GM10847 (cell line): ENCODE measurements around the gene AFTPH.

Source experiments
- POLR2A ChIP-seq: IDR thresholded peaks from 2 replicates; pipeline ENCODE4 v1.6.1; 2011; ENCODE audit not compliant: insufficient read length; ENCODE audit errors: extremely low read depth

Gene AFTPH

DNA sequence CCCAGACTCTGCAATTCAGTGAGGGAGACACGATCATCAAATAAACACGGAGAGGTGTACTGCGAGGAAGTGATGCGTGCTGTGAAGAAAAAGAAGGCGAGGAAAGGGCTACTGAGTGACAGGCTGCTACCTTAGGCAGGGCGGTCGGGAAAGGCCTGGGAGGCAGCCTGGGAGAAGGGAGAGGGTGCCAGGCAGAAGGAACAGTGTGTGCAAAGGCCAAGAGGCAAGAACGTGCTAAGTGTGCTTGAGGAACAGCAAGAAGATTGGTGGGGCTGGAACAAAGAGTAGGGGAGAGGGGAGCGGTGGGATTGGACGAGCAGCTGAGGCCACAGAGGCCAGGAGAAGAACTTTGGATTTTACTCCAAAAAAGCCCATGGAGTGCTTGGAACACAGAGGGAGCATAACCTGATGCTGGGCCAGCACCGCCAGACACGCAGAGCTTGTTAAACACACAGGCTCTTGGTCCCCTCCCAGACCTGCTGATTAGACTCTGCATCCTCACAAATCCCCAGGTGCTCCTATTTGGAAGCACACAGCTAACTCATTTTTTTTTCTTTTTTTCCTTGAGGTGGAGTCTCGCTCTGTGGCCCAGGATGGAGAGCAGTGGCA, 99.2 kb downstream of the AFTPH start:
- no peak for TF ChIP-seq POLR2A

DNA sequence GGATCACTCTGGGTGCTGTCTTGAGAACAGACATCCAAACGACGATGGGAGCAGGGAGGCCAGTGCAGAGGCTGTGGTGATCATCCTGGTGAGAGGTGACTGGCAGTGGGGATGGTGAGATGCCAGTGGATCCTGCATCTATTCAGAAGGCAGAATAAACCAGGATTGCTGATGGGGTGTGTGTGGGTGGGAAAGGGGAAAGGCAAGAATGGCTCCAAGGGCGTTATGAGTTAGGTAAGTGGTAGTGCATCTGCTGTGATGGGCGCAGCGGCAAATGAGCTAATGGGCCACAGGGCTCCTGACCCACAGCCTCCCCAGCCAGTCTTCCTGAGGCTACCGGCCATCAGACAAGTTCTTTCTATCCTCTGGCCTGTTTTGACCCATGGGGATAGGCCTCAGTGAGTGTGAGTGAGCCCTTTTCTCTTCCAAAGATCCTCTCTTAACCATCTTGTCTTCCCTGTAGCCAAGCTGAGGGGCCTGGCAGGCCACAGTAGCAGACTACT, 100.0 kb downstream of the AFTPH start:
- TF ChIP-seq POLR2A: no peak

DNA sequence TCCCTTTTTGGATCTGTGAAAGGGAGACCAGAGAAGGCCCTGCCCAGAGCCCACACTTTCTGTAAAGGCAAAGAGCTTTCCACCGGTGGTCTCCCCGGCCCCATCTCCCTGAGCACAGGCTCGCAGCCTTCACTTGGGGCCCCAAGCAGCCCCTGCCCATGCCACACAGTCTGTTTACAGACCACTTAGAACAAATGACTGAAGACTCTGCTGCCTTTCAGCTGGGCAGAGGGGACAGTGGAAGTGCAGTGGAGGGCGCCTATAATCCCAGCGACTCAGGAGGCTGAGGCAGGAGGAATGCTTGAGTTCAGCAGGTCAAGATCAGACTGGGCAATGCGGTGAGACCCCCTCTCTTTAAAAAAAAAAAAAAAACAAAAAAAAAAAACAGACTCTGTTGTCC, 100.7 kb downstream of the AFTPH start:
- no peak for TF ChIP-seq POLR2A

DNA sequence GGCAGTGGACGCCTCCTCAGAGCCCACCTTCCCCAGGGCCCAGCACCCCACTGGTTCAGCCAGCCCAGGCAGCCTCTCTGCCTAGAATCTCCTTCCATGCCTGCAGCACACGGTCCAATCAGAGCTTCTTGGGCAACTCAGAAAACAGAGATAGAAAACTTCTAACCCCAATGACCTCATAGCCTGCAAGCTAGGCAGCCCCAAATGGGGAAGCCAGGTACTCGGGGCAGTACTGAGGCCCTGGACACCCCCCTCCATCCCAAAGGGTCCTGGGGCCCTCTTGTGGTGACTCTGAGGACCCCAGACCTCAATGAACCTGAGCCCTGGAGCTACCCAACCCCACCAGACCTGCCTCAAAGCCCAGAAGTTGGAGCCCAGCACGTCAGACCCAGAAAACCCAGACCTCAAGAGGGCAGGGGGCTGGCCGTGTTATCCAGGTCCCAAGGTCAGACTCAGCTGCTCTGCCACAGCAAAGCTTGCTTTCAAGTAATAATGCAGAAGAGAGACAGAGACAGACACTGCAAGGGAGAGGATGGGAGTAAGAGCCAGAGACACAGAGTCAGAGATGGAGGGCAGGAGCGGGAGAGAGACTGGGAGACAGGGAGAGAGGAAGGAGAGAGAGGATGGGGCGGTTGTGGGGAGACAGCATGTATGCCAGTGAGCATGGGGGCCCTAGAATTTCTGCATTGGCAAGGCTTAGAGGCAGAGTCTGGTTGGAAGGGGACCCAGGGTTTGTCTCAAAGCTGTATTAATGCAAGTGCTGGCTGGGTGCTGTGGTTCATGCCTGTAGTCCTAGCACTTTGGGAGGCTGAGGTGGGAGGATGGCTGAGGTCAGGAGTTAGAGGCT, 101.4 kb downstream of the AFTPH start:
- TF ChIP-seq POLR2A: no peak

DNA sequence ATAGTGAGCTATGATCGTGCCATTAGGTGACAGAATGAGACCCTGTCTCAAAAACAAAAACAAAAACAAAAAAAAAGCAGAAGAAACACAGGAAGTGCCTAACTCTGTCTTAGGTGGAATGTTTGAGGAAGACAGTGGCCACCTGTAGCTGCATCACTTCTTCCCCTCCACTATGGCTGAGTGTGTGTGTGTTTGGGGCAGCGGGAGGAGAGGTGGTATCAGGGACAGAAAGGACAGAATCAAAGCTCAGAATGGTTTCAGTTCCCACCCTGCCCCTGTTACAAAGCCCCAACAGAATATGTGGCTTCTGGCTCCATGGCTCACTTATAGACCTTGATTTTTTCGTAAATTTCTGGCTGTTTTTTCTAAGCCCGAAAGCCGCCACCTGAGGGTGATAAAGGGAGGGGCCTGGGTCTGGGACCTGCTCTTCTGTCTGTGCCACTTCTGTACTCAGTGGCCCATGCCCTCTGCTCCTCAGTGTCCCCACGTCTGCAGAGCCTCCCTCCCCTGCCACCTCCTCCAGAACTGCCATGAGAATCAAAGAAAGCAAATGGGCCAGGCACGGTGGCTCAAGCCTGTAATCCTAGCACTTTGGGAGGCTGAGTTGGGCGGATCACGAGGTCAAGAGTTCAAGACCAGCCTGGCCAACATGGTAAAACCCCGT, 102.2 kb downstream of the AFTPH start:
- no peak for TF ChIP-seq POLR2A

DNA sequence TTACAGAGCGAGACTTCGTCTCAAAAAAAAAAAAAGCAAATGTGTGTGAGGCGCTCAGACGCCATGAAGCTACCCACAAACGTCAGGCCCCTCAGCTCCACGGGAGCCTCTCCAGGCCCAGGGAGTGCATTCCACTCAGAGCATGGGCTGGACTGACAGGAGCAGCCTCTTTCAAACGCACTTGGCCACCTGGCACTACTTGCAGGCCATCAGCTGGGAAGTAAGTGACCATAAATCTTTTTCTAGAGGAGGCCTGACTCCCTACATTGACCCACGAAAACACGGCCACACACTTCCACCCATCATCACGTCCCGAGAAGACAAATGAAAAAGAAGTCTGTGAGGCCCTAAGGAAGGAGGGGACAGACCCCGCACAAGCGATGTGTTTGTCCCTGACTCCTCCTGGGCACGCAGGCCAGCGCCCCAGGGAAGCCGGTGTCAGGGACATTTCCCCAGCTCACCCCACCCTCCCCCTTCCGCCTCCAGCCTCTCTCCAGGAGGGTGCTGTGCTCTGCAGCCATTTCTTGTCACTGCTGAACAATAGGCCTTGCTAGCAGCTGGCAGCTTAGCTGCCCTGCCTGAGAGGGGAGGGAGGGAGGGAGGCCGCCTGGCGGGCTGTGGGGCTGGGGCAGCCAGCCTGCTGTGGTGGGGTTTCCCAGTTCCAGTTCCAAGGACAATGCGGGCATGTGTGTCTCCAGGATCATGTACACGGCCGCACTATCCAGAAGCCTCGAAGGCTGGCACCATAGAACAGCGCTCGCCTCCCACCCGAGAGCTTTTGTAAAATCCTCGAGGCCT, 103.0 kb downstream of the AFTPH start:
- no peak for TF ChIP-seq POLR2A

DNA sequence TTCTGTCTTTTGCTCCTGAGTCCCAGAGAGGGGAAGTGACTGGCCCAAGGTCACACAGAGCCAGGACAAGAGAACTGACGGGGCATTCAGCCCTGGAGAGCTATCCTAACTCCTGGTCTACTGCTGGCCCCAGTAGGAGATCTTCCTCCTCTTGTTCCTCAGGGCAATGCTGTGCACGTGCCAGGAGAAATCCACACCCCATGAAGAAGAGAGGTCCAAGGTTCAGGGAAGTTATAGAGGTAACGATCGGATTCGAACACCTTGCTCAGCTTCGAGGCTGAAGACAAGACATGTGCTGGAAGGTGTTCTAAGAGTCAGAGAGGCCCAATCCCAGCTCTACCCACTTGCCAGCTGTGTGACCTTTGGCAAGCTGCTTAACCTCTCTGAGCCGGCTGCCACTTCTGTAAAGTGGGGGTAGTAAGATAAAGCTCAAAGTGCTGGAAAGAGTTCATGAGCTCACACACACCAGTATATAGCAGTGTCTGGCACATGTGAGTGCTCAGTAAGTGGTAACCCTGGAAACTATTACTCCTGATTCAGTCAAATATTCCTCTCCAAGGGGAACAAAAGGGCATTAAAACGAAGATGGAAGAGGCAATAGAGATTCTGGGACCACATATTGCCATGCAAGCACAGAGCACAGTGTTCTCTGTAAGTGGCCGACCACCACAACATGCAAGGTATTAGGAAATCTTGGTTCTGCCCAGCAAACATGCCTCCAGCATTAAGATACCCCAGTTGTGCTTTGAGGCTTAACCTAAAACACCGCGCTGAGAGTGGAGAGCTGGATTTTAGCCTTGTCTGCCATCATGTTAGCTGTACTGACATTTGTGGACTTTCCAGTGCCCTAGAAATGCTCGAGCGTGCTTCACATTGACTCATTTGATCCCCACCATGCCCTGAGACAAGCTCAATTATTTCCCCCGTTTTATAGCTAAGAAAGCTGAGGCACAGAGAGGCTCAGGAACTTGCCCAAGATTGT, 104.0 kb downstream of the AFTPH start:
- TF ChIP-seq POLR2A: no peak

DNA sequence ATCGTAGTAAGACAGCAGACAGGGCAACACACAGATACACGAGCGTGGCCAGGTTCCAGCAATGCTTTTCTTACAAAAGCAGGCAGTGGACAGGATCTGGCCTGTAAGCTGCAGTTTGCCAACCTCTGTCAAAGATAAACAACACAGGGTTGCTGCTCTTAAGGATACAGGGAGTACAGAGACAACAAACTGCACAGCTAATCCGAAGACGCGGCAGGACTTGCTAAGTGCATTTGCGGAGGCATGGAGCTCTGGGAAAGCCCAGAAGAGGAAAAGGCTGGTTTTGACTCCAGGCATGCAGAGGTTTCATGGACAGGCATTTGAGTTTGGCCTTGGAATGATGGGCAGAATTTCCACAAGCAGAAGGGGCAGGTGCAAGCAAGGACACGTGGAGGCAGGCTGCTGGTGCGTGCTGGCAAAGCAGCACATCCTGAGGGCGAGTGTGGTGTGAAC, 105.2 kb downstream of the AFTPH start:
- no peak for TF ChIP-seq POLR2A

DNA sequence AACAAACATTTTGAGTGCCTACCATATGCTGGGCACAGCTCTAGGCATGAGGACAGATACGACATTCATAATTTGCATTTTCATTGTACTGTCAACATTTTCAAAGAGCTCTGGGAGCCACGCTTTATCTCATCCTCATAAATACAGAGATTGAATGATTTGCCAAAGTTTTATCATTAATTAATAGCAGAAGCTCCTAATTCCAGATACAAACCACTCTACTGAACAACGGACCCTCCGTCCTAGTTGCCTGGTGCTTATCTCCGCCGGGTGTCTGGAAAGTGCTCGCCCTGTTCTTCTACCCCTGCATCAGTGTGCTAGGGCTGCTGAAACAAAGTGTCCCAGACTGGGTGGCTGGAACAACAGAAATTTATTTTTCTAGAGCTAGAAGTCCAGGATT, 105.7 kb downstream of the AFTPH start:
- no peak for TF ChIP-seq POLR2A

DNA sequence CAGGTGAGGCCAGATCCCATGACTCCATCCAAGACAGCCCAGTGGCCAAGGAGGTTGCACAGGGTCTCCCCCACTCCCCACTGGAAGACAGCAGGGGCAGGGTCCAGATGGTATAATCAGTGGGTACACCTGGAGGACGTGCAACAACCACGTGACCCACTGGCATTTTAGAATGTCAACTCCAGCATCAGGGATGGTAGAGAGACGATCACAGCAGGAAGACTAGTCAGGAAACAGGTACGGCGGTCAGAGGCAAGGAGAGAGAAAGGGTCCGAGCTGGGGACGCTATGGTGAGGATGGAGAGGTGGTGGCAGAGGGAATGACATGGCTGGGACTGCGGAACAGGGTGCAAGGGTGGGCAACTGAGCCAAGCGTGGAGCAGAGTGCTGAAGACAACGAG, 106.6 kb downstream of the AFTPH start:
- TF ChIP-seq POLR2A: no peak

DNA sequence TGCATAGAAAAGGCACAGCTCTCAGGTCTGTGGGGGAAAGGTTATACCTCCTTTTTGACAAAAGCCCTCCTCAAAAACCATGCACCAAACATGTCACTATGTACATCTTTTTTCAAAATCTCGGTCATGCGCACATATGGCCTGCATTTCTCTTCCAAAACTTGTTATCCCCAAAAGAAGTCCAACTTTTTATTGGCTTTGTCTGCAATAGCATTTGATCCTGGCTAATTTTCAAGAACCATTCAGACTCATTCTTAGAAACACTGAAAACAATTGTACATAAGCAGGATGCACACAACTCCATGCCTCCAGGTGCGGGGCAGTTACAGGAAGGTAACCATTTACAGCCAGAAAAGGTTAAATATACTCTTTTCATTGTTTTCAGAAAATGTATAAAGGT, 107.6 kb downstream of the AFTPH start:
- no peak for TF ChIP-seq POLR2A

DNA sequence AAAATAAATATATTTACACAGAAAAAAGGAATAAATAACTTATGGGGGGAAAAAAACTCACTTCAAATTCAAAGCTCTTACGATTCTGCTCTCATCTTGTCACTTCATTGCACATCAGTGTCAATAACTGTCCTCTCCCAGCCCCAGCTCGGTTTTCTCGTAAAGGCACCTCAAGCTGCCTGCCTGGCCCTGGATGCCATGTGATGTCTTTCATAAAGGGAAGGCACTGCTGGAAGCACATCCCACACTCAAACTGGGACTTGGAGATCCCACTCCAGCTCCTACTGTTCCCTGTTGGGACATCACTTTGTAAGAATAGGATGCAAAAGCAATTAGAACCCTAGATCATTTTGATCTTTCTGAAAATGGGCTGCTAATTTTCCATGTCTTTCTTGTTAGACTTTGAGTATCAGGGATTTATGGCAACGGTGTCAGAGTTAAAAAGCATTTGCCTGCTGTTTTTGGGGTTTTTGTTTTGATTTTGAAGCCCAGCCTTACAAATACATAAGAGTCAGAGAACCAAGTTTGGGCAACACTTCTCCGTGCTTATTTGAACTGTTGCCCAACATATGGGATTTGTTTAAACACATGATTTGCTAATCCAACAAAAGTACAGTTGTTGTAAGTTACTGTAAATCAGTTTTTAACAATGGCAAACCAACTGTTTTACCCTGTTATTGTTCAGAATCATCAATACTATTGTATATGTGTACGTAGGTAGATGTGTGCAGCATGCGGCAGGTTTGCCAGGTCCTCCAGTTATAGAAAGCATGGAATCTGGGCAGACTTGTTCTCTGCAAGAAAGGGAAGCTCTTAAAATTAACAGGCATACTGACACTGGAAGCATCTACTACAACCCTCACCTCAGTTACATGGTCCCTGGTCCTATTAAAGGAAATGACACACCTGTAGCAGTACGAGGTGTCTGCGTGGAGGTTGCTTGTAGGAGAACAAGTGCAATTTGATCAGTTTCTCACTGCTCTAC, 109.0 kb downstream of the AFTPH start:
- TF ChIP-seq POLR2A: no peak
